COLO668 (cell line): ENCODE measurements around the gene KCNAB1.

Experiments used
- DNase-seq: peaks from one replicate; lab custom pipeline; 2025; ENCODE audit not compliant: unreplicated experiment; lab: John Stamatoyannopoulos, UW

The KCNAB1 gene

DNA sequence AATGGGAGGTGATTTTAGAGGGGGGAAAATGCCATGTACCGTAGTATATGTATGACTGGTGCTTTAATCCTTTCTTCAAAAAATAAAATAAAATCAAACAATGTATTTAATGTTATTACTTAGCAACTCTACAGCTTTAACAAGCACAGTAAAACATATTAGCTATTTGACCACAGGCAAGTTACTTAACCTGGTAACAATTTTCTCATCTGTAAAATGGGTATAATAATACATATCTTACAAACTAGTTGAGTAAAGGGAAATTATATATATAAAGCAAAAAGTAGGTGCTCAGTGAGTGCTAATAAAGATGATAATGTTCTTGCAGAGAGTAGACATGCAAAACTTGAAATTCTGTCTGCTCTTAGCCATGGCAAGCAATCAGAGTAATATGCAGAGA is 406.7 kb downstream of the KCNAB1 start:
- DNase-seq: no peak

GRCh38 chr3:156530980-156531379 is 410.6 kb downstream of the KCNAB1 start:
- no peak for DNase-seq

GRCh38 chr3:156532730-156533129 is 412.4 kb downstream of the KCNAB1 start:
- DNase-seq: no peak

DNA sequence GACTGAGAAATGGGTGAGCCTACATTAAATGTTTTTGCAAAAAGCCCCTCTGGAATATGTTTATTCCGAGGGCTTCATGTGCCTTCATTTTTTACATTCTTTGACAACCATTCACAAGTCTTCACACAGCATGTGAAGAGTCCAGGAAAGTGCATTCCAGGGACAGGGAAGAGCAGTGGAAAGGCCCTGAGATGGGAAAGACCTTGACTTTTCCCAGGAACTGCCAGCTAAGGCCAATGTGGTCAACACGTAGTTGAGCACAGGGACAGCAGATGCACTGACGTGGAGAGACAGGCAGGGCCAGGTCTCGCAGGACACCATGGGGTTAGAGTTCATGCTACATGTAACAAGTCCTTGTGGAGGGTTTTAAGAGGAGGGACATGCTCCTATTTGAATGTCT is 412.8 kb downstream of the KCNAB1 start:
- no peak for DNase-seq

DNA sequence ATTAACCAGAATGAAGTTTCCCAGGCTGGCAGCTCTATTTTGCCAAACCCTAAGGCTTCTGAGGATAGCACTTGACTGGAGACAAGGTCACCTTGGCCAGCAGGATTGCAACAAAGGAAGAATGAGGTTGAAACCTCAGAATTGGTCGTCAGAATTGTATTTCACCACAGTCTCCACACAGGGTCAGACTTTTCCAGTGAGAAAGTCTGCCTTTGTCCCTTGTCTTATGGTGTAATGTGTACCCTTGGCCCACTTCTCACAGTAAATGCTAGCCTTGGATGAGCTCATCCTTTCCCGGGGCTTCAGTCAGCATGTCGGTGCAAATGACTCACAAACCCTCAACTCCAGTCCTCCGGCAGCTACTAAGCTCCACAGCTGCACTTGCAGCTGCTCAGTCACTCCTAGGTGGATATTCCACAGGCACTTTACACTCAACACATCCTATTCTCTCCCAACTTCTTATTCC is 414.8 kb downstream of the KCNAB1 start:
- DNase-seq: peak; percentile 65

DNA sequence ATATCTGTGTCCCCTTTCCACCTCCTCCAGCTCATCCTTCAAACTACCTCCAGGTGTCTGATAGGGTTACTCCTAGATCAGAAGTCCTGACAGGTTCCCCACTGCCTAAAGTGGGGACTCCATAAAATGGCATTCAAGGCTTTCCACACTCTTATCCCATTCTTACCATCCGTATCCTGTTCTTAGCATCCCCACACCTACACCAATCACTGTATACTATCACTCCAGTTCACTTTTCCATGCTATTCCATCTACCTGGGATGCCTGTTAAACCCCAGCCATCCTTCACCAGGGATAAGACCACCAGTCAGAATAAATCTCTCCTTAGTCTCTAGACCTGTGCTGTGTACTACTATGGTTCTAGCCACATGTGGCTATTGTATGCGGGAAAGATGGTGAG is 415.4 kb downstream of the KCNAB1 start:
- no peak for DNase-seq

DNA sequence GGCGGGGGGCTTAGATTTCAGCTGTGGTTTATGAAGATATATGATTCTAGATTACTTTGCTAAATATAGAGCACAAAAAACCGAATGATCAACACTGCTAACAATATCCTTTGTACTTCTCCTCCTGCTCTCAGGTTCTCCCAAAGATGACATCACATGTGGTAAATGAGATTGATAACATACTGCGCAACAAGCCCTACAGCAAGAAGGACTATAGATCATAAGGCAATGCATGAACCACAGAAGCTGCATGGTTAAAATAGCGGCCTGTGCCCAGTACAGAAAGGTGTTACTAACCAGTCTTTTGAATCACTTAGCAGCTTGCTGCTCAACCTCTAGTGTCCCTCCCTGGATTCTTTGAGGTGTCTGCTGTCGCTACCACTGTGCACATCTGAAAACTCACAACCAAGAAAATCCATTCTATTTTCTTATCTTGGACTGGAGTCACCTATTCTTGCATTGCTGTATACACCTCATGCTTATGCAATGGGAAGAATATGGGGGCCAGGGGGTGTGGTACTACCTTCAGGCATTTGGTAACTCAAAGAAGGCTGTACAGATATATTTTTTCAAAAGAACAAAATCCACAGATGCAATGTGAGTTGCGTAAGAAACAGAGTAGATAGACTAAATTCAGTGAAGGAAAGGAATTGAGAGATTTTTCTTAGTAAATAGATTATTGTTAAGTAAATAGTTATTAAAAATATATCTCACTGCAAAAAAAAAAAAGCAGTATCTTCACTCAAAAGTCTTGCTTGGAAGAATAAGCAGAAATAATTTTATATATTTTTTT is 416.3 kb downstream of the KCNAB1 start:
- no peak for DNase-seq

GRCh38 chr3:156539051-156539450 is 418.7 kb downstream of the KCNAB1 start:
- DNase-seq: no peak

DNA sequence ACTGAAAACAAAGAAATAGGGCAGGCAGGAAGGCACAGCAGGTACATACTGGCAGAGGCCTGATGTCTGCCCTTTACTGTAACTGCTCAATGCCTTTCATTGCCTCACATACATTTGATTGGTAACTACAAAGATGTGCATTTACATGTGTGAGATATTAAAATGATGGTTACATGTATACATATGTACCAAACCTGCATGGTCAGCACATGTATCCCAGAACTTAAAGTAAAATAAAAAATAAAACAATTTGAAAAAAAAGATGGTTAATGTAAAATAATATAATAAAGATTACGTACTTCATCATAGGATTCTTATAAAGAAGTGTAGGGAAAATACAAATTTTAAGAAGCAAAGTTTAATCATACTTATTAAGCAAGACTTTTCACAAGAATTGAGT is 419.4 kb downstream of the KCNAB1 start:
- no peak for DNase-seq

- no peak for DNase-seq
Measured at GRCh38 chr3:156542101-156543042, 422.0 kb downstream of the KCNAB1 start.

DNA sequence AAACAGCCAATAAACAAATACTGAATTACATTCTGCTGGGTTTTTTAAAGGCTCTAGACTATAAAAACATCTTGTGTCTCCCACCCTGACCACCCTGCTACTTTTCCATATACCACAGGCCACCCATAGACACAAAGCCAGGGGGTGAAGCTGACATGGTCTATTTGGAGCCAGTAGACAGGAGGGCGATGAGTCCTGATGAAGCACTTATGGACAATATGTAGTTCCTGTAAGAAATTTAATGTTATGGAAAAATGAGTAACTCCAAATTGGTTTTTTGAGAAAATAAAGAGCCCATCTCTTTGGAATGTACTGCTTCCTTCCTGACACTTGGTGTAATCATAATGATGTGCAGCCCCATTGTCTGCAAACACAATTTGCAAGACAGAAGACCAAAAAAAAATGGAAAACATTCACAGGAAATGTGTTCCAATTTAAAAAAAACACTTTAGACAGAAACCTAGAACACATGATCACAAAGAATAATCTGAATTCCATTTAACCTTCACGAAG is 422.7 kb downstream of the KCNAB1 start:
- DNase-seq: no peak

- no peak for DNase-seq
Measured at GRCh38 chr3:156547637-156548036, 427.3 kb downstream of the KCNAB1 start.

GRCh38 chr3:156548041-156548687 is 427.8 kb downstream of the KCNAB1 start:
- no peak for DNase-seq

DNA sequence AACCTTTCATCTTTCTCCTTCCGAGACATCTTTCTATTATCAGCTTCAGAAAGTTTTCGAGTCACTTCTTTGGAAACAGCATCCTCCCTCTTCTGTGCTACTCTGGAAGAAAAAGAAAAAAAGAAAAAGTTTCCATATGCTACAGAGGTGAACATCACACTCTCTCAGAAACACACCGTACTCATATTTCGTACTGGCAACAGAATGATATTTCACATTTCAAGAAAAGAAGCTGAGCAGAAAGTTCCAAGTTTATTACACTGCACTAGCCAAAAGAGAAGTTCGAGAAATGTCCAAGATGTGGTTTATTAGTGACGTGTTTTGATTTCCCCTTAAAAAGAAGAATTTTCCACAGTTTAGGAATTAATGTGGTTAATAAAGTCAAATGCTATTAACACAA is 428.5 kb downstream of the KCNAB1 start:
- DNase-seq: no peak

DNA sequence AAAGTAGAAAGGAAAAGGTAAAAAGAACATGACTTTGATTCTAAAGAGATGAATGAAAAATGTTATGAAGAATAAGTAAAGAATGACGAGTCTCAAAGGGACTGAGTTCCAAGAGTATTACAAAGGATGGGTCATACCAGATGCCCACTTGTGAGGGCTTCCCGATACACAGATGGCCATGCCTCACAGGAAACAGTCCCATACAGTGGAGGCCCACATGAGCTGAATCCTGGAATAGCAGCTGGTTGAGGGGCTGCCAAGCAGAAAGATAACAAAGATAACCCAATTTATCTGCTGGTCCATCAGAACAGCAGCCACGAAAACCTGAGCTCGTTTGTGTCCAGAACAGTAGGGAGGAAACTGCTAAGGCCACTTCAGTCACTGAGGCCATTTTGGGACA is 430.9 kb downstream of the KCNAB1 start:
- no peak for DNase-seq

- no peak for DNase-seq
Measured at GRCh38 chr3:156551746-156552145, 431.4 kb downstream of the KCNAB1 start.

DNA sequence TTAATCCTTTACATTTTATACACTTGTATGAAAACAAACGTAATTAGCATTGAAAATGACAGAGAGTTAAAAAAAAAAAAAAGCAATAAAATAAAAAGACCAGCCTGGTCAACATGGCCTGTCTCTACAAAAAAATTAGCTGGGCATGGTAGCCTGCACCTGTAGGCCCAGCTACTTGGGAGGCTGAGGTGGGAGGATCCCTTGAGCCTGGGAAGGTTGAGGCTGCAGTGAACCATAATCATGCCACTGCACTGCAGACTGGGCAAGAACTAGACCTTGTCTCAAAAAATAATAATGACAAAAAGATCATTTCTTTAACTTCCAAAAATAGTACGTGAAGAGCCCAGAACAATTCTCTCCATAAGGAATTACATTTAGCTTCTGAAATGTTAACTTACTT is 432.6 kb downstream of the KCNAB1 start:
- DNase-seq: no peak

GRCh38 chr3:156553705-156554356 is 433.5 kb downstream of the KCNAB1 start:
- no peak for DNase-seq

DNA sequence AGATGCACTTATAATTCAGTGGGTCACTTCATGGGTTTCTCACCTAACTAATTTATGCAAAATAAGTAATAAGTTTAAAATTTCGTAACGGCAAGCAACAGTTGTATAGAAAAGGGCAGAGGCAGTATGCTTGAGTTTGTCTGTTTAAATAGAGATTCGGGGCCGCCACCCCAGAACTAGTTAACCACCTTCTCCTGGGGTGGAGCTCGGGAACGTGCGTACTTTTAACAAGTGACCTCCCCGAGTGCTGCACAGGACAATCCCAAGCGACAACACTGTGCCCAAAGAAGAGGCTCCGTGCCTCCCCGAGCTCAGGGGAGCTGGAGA is 434.1 kb downstream of the KCNAB1 start:
- no peak for DNase-seq

DNA sequence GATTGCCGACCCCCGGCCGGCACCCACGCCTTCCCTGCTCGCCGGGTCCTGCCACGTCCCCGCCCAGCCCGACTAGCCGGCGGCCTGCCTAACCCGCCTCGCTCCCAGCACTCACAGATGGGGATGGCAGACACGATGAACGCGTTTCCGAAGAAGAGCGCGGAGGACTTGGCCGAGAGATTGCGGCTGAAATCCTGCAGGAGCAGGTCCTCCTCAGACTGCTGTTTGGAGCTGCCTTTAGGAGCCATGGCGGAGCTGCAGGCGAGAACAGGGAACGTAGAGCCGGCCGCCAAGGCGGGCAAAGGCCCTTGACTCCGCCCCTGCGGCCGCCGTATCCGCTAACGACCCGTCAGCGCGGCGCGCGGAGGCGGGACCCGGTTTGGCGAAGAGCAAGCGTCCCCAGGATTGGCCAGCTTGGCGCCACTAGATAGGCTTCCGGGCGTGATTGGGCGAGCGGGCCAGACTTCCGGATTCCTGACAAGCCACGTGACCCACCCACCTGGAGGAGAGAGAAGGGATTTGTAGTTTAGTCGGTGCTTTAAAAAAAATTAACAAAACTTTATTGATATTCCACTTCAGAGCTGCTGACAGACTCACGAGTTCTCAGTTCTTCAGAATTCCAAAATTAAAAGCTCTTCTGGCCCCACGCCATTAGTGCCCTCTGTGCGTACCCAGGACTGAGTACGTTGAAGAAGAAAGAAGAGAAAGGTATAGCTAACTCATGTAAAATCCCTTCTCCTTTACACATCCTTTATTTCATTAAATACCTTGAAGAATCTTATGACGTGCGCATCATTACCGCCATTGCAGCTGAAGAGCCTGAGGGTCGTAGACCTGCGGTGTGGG is 434.7 kb downstream of the KCNAB1 start, which contains the start of gene SSR3:
SSR3 (minus strand) TSS at position 276 of the 846 bp plus-strand sequence; CDS start at position 248, 28 bp downstream.
- DNase-seq: peak; percentile 97
